HG03442 (cell line): ENCODE results near the gene CPVL.

Experiments
- ATAC-seq: cut with Tn5 transposase; IDR thresholded peaks from one replicate; pipeline ENCODE4 v1.9.1; 2021; ENCODE audit warnings: mild to moderate bottlenecking, moderate library complexity; ENCODE audit not compliant: unreplicated experiment

The CPVL gene

GRCh38 chr7:29045258-29046086 lies 100.9 kb downstream of the CPVL start:
- ATAC-seq = no peak

GRCh38 chr7:29044554-29044953 lies 101.8 kb downstream of the CPVL start:
- ATAC-seq = no peak

DNA sequence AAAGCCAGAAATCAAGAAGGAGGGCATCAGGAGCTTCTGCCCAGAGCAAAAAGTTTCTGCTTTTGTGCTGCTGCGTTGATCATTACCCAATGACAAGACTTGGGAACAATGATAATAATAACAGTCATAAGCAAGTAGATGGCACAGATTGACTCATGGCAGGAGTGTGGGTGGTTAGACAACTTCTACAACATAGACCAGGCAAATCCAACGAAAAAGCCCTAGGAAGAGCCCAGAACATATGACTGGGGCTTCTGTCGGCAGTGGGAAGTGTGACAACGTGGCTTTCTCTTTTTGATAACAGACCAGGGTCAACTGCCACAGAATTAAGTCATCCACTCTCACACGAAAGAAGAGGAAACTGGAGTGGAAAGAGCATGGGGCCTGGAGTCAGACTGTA lies 102.8 kb downstream of the CPVL start:
- ATAC-seq = no peak

DNA sequence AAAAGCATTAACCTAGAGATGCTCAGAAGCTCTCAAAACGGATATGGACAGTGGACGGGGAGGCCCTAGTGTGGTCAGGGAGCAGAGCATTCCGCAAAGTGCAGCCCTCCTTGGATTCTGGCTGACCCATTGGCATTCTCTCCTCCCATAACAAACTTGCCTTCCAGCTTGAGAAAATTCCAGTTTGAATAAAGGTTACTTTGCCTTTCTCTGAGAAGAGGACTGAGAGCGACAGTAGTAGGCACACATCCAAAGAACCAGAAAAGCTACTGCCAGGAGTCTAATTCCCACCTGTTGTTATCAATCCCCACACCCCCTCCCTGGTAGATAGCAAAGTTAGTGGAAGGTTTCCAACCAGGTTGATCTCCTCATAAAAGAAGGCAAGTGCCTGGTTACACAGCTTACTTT lies 103.5 kb downstream of the CPVL start:
- no peak for ATAC-seq

DNA sequence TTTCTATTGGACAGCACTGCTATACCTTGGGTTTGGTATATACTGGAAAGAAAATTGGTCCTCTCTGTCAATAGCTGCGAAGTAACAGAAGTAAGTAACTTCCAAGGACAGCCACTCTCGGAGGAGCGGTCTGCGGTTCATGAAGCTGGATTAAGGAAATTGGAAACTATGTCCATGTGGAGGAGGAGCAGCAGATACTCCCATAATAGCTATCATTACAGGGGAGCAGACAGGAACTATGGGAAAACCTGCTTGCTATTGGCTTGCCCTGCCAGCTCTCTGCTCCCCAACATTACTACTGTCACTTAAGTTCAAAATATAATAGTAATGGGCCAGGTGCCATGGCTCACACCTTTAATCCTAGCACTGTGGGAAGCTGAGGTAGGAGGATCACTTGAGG lies 104.3 kb downstream of the CPVL start:
- no peak for ATAC-seq

DNA sequence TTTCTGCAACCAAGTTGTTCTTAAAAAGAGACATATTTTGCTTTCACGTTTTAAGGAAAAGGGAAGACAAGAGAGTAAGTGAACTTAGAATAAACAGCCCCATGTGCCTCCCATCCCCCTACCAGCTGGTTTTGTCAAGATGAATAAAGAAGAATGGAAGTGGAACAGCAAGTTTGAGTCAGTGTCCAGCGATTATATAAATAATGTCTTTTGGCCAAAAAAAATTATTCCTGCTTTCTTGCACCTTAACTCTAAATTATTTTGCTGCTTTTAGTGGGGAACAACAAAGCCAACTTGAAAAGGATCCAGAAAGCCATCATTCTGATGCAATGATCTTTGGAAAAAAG lies 105.8 kb downstream of the CPVL start:
- no peak for ATAC-seq

DNA sequence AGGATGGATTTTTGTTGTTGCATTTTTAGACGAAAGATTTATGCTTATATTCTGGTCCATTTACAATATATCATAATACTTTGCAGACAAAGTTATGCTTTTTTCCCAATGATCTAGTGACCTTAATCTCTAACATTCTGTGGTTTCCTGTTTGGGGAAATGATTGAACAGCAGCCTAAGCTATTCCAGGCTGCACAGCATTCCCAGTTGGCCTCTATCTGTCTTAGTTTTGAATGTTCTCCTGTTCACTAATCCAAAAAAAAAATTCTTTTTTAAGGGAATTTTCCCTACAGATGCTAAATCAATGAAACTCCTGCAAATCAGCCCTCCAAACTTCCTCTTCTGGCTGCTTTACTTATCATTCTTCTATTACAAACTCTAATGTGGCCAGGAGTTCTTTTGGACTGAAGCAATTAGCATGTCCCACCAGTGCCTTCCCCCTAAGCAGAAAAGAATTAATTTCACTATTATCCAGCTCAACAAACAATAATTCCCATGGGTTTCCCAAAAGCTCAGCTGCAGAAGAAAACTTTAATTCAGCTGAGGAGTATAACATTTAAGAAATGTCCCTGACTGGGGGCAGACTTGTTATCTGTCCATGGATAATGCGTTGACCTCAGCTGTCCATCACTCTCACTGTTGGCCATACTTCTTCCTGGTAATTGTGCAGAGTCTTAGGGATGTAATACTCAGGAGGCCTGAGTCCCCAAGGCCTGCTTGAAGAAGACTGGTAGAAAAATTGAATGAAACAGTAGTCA lies 106.3 kb downstream of the CPVL start:
- no peak for ATAC-seq

DNA sequence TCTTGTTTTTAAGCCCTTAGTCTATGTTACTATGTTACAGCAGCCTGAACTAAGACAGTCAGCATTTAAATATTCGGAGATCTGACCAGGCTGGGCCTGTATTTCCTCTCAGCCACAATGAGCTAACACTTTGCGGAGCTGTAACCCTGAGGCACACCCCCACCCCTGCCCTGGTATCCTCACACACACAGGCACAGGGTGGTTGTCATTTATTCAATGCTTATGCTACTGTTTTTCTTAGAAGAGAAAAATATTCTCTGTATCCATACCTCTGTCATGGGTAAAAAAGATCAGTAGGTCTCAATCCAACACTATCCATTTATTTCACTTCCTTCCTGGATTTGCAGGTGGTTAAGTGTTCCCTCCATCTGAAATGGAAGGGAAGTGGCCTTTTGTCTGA lies 107.9 kb downstream of the CPVL start:
- no peak for ATAC-seq

DNA sequence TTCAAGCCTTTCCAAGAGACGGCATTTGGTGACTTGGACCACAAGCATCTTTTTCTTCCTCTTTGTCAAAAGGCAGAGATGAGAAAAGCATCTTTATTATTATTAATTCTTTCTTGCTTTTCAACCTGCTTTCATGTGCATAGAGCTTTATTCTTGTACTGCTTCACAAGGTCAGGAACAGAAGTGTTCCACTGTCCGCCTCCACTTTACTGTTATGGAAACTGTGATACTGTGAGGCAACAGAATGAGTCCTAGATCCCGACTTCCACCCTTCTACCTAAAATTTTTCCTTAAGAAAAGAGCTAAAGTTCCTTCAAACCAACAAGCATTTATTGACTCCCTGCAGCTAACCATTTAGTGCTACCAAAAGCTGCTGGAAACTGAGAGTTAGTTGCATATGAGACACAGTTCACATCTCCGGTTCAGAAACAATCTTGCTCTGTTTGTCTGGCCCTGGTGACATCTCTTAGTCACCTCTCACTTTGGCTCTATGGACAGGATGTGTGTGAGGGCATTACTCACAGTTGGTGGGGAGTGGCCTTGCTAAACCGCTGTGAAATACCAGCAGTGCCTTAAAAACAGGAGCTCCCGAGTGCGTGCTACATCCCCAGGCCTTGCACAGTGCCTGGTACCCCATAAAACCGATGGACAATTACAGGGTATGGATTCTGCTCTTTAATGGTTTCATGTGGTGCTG lies 111.1 kb downstream of the CPVL start:
- peak; percentile 60 for ATAC-seq

DNA sequence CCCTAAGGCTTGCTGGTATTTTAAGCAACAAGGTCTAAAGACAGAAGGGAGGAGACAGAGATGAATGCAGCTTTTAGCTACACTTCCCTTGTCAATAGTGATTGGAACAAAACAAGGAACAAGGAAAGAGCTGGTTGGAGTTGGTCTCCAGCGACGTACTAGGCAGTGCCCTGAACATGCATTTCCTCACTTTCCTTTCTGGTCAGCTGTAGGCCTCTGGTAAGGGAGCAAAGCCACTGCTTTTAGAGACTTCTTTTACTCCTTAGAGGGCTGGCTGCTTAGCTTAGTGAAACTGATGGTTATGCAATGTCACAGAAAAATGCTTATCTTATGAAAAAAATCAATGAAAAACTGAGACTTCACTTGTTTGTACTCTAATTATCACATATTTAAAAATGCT lies 112.8 kb downstream of the CPVL start:
- no peak for ATAC-seq

DNA sequence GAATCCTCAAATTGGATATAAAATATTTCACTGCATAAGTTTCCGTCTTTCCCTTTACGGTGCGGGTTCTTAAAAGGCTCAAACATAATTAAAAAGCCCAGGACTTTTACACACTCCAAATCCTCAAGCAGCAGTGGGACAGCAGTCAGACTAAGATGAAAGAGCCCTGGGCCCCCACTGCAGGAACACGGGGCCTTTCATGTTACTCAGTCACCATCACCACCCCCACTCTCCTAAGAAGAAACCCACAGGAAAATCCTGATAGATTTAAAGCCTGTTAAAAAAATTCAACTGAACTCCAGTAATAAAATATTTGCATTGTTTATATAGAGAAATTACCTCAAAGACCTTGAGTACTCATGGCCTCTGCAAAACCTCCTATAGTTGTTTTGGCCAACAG lies 114.2 kb downstream of the CPVL start:
- no peak for ATAC-seq

GRCh38 chr7:29030781-29031275 lies 115.5 kb downstream of the CPVL start:
- no peak for ATAC-seq

DNA sequence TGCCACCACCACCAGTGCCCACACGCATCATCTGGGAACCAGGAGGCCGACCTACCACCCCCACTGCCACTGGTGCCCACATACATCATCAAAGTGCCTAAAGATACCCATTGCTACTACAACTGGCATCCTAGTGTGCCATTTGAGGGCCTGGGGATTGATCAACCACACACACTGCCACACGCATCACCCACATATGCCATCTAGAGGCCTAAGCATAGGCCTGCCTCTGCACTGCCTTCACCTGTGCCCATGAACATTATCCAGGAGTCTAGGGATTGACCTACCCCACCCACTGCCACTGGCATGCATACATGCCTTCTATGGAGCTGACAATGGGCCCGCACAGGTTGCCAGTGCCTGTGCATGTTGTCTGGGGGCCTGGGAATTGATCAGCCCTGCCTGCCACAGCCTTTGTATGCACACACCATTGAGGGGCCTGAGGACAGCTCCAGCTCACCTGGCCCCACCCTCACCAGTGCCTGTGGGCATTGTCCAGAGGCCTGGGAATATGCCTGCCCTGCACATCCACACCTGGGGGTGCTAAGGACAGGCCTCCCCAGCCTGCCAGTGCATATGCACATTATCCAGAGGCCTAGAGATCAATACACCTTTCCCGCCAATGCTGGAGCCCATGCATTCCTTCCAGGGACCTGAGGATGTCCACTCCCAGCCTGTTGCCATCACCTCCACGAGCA lies 123.9 kb downstream of the CPVL start:
- no peak for ATAC-seq

GRCh38 chr7:29019896-29020295 lies 126.4 kb downstream of the CPVL start:
- no peak for ATAC-seq

GRCh38 chr7:29019387-29019786 lies 127.0 kb downstream of the CPVL start:
- no peak for ATAC-seq

- no peak for ATAC-seq
These were observed 128.6 kb downstream of the CPVL start for GRCh38 chr7:29017713-29018112.

GRCh38 chr7:29014725-29015124 lies 131.6 kb downstream of the CPVL start:
- ATAC-seq = no peak

GRCh38 chr7:29013931-29014330 lies 132.4 kb downstream of the CPVL start:
- ATAC-seq = no peak

DNA sequence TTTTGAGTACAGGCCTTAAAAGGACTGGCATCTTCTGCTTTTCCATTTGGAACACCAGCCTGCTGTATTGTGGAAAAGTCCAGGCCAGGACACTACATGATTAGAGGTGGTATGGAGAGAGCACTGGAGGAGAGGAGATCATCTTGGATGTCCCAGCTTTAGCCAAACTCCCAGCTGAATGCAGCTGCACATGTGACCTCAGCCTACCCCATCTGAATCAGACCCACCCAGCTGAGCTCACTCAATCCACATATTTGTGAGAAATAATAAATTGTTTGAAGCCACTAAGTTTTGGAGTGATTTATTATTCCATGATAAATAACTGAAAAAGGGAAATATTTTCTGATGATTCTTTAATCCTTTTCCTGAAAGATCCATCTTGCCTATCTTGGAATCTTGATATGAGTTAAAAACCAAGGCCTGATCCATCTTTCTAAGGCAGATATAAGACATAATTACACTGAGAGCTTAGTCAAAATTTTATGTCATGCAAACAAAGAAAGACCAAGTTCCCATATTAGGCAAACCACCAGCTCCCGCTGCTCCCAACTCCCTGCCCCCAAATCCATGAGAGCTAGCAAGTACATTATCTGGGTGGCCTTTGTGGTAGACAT lies 133.1 kb downstream of the CPVL start:
- no peak for ATAC-seq

- ATAC-seq = no peak
These were observed 136.4 kb downstream of the CPVL start for GRCh38 chr7:29009947-29010346.

- no peak for ATAC-seq
These were observed 137.7 kb downstream of the CPVL start for GRCh38 chr7:29008590-29008989.
